Stimulated activated CD4-positive, alpha-beta T cell treated with anti-CD3 and anti-CD28 coated beads, Interleukin-12 subunit alpha, Interleukin-12 subunit beta, amount 100 ng/mL, for 4 hours (primary cell): ENCODE results near the gene KRT75.

Experiments
- DNase-seq: peaks from one replicate; pipeline ENCODE4 v3.0.0-alpha.2; 2020

KRT75 gene

GRCh38 chr12:52390739-52391617 is 43.2 kb downstream of the KRT75 start:
- DNase-seq, result no peak

- DNase-seq, result no peak
Measured at GRCh38 chr12:52389313-52390207, 44.6 kb downstream of the KRT75 start.

- DNase-seq, result no peak
Measured at GRCh38 chr12:52387859-52388258, 46.3 kb downstream of the KRT75 start.

GRCh38 chr12:52385226-52385702 is 48.9 kb downstream of the KRT75 start, which contains the start of gene KRT84:
KRT84 (minus strand) TSS chr12:52385652; CDS start chr12:52385585, 67 bp downstream.
- DNase-seq, result no peak

- DNase-seq, result no peak
Measured at GRCh38 chr12:52383331-52383730, 50.8 kb downstream of the KRT75 start.

GRCh38 chr12:52382854-52383253 is 51.3 kb downstream of the KRT75 start:
- DNase-seq, result no peak

- no peak for DNase-seq
Measured at GRCh38 chr12:52381206-52381605, 53.0 kb downstream of the KRT75 start.

GRCh38 chr12:52380271-52380694 is 53.9 kb downstream of the KRT75 start:
- DNase-seq, result no peak

- no peak for DNase-seq
Measured at GRCh38 chr12:52379536-52379935, 54.6 kb downstream of the KRT75 start.

- no peak for DNase-seq
Measured at GRCh38 chr12:52378091-52378490, 56.1 kb downstream of the KRT75 start.

GRCh38 chr12:52377266-52377665 is 56.9 kb downstream of the KRT75 start:
- no peak for DNase-seq
